Ovary (tissue), 3 donors: Measurements from ENCODE around the gene RBBP6.

ENCODE experiments used
- POLR2A ChIP-seq: fragments of 450-650 bp; IDR thresholded peaks from one replicate; pipeline ENCODE4 v1.6.1; 2017; ENCODE audit warnings: antibody characterized with exemption, mild to moderate bottlenecking, moderate library complexity
- TF ChIP-seq, protein P1 (sequence below), 3 donors: fragments of 450-650 bp in 2 of 3; fragments of 200-600 bp in 1 of 3; IDR thresholded peaks; one replicate each; pipeline versions ENCODE4 v1.5.1 to v1.8.0; 2016 to 2022; ENCODE audit warnings: antibody characterized with exemption in 3 of 3, mild to moderate bottlenecking in 1 of 3
- donor health status: DM: no; HTN: no; CAD: no.

DNA sequence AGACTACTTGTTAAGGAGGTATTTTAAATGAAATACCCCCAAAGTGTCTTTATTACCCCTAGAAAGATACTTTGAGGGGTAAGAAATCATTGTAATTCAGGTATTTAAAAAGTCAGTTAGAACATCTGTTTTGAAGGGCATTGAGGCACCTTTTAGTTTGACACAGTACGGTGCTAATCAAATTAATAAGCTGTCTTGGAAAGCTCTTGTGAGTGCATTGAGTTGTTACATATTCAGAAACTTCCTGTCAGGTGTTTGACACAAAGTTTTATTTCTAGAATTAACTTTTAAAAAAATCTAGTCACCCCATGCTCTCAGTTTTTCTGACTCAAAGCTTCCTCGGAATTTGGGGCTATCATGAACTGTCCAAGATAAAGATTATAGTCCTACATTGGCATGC, 4.6 kb downstream of the RBBP6 start:
- TF ChIP-seq, protein P1, sequence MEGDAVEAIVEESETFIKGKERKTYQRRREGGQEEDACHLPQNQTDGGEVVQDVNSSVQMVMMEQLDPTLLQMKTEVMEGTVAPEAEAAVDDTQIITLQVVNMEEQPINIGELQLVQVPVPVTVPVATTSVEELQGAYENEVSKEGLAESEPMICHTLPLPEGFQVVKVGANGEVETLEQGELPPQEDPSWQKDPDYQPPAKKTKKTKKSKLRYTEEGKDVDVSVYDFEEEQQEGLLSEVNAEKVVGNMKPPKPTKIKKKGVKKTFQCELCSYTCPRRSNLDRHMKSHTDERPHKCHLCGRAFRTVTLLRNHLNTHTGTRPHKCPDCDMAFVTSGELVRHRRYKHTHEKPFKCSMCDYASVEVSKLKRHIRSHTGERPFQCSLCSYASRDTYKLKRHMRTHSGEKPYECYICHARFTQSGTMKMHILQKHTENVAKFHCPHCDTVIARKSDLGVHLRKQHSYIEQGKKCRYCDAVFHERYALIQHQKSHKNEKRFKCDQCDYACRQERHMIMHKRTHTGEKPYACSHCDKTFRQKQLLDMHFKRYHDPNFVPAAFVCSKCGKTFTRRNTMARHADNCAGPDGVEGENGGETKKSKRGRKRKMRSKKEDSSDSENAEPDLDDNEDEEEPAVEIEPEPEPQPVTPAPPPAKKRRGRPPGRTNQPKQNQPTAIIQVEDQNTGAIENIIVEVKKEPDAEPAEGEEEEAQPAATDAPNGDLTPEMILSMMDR (IDR thresholded peaks at IDR 0.05) = no peak
- no peak for TF ChIP-seq POLR2A
